ENCODE data around the gene SMPD2.

SMPD2 gene

GRCh38 chr6:109472132-109472995 is 31.8 kb downstream of the SMPD2 start:
- Mint-ChIP-seq H3K36me3 (ENCODE audit: insufficient read depth) (peaks cover 75% of the 10 kb centered on the region), H3K9me3 (no peaks in the 10 kb centered on the region), H3K27ac (ENCODE audit: low read depth) (no peak overlapping the region), H3K27me3 (no peaks in the 10 kb centered on the region), H3K4me3 (no peak overlapping the region), H3K4me1 (peaks cover 72% of the 10 kb centered on the region)
- DNase-seq (ENCODE audit: low spot score in 2 of 2) (no peak), ATAC-seq (replicated peaks; ENCODE audit: extremely low read depth, poor library complexity, severe bottlenecking) (no peak)

- Mint-ChIP-seq H3K9me3 (no peaks in the 10 kb centered on the region), H3K4me1 (peaks cover 72% of the 10 kb centered on the region), H3K27ac (ENCODE audit: low read depth) (no peak overlapping the region), H3K36me3 (ENCODE audit: insufficient read depth) (peaks cover 71% of the 10 kb centered on the region), H3K4me3 (no peak overlapping the region), H3K27me3 (no peaks in the 10 kb centered on the region)
- no peak for DNase-seq (ENCODE audit: low spot score in 2 of 2)
- no peak for ATAC-seq (replicated peaks; ENCODE audit: extremely low read depth, poor library complexity, severe bottlenecking)
These were observed 32.6 kb downstream of the SMPD2 start for GRCh38 chr6:109473120-109473519.

DNA sequence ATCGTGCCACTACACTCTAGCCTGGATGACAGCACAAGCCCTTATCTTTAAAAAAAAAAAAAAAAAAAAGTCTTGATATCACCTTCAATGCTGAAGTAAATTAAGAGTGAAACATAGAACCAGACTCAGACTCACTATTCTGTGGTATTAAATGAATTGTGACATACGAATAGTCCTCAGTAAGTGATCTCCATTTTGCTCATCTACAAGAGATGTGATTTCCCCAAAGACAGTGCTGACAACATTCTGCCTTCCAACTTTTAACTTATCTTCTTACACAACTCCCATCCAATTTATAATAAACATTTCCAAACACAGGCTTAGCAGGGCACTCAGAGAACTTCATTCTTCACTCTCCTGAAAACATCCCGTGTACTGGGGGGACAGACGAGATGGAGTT is 34.5 kb downstream of the SMPD2 start:
- DNase-seq (ENCODE audit: low spot score in 2 of 2) (no peak), ATAC-seq (replicated peaks; ENCODE audit: extremely low read depth, poor library complexity, severe bottlenecking) (no peak)
- H3K27ac Mint-ChIP-seq (ENCODE audit: low read depth) = no peak overlapping the region
- peaks cover 68% of the 10 kb centered on the region for H3K36me3 Mint-ChIP-seq (ENCODE audit: insufficient read depth)
- H3K4me1 Mint-ChIP-seq = peaks cover 74% of the 10 kb centered on the region
- no peak overlapping the region for H3K4me3 Mint-ChIP-seq
- H3K27me3 Mint-ChIP-seq = no peaks in the 10 kb centered on the region
- H3K9me3 Mint-ChIP-seq = no peaks in the 10 kb centered on the region

GRCh38 chr6:109475625-109476024 is 35.1 kb downstream of the SMPD2 start:
- no peaks in the 10 kb centered on the region for H3K27me3 Mint-ChIP-seq
- ATAC-seq (replicated peaks; ENCODE audit: extremely low read depth, poor library complexity, severe bottlenecking) (no peak), DNase-seq (ENCODE audit: low spot score in 2 of 2) (no peak)
- H3K36me3 Mint-ChIP-seq (ENCODE audit: insufficient read depth) = peaks cover 66% of the 10 kb centered on the region
- no peaks in the 10 kb centered on the region for H3K9me3 Mint-ChIP-seq
- H3K27ac Mint-ChIP-seq (ENCODE audit: low read depth) = no peak overlapping the region
- no peak overlapping the region for H3K4me3 Mint-ChIP-seq
- H3K4me1 Mint-ChIP-seq = peaks cover 76% of the 10 kb centered on the region

DNA sequence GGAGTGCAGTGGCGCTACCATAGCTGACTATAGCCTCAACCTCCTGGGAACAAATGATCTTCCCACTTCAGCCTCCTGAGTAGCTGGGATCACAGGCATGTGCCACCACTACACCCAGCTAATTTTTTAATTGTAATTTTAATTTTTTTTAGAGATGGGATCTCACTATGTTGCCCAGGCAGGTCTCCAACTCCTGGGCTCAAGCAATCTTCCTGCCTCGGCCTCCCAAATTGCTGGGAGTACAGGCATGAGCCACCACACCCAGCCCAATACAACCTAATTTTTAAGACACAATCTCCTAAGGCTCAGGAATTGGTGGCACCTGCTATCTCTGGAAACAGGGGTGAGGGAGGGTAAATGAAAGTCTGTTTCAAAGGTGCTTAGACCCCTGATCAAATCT is 36.7 kb downstream of the SMPD2 start:
- no peak for ATAC-seq (replicated peaks; ENCODE audit: extremely low read depth, poor library complexity, severe bottlenecking)
- peaks cover 76% of the 10 kb centered on the region for H3K4me1 Mint-ChIP-seq
- no peak for DNase-seq (ENCODE audit: low spot score in 2 of 2)
- H3K27me3 Mint-ChIP-seq = no peaks in the 10 kb centered on the region
- peak overlapping the region; percentile 56 for H3K27ac Mint-ChIP-seq (ENCODE audit: low read depth)
- H3K9me3 Mint-ChIP-seq = no peaks in the 10 kb centered on the region
- peaks cover 59% of the 10 kb centered on the region for H3K36me3 Mint-ChIP-seq (ENCODE audit: insufficient read depth)
- peak overlapping the region; percentile 92 for H3K4me3 Mint-ChIP-seq

- ATAC-seq (replicated peaks; ENCODE audit: extremely low read depth, poor library complexity, severe bottlenecking) = no peak
- Mint-ChIP-seq H3K36me3 (ENCODE audit: insufficient read depth) (peaks cover 58% of the 10 kb centered on the region), H3K27ac (ENCODE audit: low read depth) (peak overlapping the region; percentile 56)
These were observed 37.2 kb downstream of the SMPD2 start for GRCh38 chr6:109477725-109478124.

DNA sequence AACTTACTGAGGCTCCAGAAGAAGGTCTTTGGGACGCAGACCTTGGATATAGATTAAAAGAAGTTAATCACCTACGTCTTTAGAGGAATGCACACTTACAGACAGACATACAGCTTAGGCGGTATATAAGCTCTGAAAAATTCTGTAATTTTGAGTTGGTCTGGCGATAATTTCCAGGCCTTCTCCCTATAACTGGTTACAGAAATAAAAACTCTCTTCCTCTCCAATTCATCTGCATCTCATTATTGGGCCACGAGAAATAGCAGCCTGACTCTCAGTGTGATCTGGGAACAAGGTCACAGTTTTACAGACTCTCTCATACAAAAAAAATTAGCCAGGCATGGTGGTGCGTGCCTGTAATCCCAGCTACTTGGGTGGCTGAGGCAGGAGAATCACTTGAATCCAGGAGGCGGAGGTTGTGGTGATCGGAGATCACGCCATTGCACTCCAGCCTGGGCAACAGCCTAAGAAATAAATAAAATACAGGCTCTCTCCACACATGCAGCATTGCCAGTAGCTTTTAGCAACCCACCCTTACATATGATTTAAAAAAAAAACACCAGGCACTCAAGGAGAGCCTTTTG is 37.8 kb downstream of the SMPD2 start:
- peaks cover 54% of the 10 kb centered on the region for H3K36me3 Mint-ChIP-seq (ENCODE audit: insufficient read depth)
- no peaks in the 10 kb centered on the region for H3K27me3 Mint-ChIP-seq
- ATAC-seq (replicated peaks; ENCODE audit: extremely low read depth, poor library complexity, severe bottlenecking) (no peak), DNase-seq (ENCODE audit: low spot score in 2 of 2) (no peak)
- peak overlapping the region; percentile 81 for H3K27ac Mint-ChIP-seq (ENCODE audit: low read depth)
- no peaks in the 10 kb centered on the region for H3K9me3 Mint-ChIP-seq
- peak overlapping the region; percentile 92 for H3K4me3 Mint-ChIP-seq
- peaks cover 70% of the 10 kb centered on the region for H3K4me1 Mint-ChIP-seq

More at GRCh38 chr6:109477725-109478124, 37.2 kb downstream of the SMPD2 start:
- Mint-ChIP-seq H3K4me3 (peak overlapping the region; percentile 92), H3K27me3 (no peaks in the 10 kb centered on the region), H3K9me3 (no peaks in the 10 kb centered on the region), H3K4me1 (peaks cover 76% of the 10 kb centered on the region)
- DNase-seq (ENCODE audit: low spot score in 2 of 2) = no peak

DNA sequence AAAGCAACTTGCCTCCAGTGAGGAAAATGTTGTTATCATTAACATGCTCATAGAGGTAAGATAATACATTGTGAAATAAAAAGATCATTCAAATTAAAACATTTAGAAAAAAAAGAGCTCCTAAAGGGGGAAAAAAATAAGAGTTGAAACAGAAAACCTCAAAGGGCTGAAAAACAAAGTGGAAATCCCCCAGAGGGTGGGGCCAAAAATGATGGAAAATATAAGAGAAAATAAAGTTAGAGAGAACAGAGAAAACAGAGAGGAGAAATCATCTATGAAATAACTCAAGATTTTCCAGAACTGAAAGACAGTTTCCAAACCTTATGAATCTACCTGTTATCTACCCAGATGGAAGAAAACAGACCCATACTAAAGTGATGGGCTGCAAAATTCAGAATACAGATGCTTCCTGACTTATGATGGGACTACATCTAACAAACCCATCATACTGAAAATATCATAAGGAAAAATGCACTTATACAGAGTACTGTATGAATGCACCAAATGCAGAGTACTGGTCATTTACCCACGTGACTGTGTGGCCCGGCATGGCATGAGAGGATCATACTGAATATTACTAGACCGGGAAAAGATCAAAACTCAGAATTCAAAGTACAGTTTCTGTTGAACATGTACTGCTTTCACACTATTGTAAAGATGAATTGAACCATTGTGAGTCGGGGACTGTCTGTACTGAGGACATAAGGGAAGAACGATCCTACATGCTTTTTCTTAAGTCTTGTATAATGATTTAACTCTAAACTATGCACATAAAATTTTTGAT is 38.5 kb downstream of the SMPD2 start:
- no peak for ATAC-seq (replicated peaks; ENCODE audit: extremely low read depth, poor library complexity, severe bottlenecking)
- Mint-ChIP-seq H3K36me3 (ENCODE audit: insufficient read depth) (peaks cover 48% of the 10 kb centered on the region), H3K4me3 (peak overlapping the region; percentile 92), H3K4me1 (peaks cover 72% of the 10 kb centered on the region), H3K27ac (ENCODE audit: low read depth) (peak overlapping the region; percentile 81), H3K27me3 (no peaks in the 10 kb centered on the region), H3K9me3 (no peaks in the 10 kb centered on the region)
- no peak for DNase-seq (ENCODE audit: low spot score in 2 of 2)

DNA sequence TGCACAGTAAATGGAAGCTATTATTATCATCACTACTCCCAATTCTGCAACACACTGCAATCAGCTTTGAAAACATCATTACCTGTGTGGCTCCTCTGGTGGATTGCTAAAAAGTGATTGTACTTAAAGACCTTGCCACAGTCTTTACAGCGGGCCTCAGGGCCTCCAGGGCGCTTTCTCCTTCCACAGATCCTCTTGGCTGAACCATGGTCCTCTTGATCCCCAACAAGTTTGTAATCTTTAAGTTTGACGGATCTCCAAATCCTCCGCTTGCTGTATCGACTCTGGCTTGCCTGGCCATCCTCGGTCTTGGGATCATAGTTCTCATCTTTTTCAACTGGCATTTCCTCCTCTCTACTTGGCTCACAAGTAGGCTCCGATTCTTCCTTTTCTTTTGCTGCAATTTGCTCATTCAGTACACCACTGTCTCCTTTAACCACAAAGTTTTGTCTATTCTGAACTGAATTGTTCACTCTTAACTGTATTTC is 40.5 kb downstream of the SMPD2 start:
- Mint-ChIP-seq H3K27me3 (no peaks in the 10 kb centered on the region), H3K9me3 (no peaks in the 10 kb centered on the region), H3K36me3 (ENCODE audit: insufficient read depth) (peaks cover 31% of the 10 kb centered on the region), H3K4me3 (peak overlapping the region; percentile 92), H3K4me1 (peaks cover 63% of the 10 kb centered on the region), H3K27ac (ENCODE audit: low read depth) (no peak overlapping the region)
- no peak for DNase-seq (ENCODE audit: low spot score in 2 of 2)
- no peak for ATAC-seq (replicated peaks; ENCODE audit: extremely low read depth, poor library complexity, severe bottlenecking)

DNA sequence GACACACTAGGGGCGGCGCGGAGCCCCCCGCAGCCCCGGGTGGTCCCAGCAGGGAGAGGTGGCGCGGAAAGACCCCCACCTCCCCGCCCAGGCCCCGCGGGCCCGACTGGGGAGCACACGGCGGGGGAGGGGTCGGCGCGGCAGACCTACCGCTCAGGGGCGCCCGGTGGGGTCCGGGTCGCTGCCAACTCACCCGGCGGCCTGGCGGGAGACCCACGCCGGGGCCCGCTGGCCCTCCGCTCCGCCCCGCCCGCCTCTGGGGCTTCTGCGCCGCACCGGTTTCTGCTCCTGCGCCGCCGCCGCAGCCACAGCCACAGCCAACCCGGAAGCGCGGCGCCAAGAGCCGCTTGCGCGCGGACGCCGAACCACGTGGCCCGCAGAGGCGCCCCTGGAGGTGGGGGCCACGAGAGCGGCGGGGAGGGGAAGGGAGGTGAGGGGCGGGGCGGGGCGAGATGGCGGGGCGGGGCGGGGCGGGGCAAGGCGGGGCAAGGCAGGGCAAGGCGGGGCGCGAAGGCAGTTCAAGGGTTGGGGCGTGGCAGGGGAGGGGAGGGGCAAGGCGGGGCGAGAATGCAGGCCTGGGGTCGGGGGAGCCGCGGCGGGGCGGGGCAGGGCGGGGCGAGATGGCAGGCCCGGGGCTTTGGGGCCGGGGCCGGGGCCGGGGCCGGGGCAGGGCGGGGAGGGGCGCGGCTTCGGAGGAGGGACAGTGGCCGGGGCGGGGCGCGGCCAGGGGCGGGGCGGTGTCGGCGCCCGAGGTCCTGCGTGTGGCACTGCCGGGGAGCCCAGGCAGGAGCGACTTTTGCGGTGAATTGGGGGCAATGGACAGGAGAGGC is 42.6 kb downstream of the SMPD2 start, which contains the start of gene ZBTB24:
TSS of gene ZBTB24 (minus strand) at position 315 of the 830 bp plus-strand sequence. CDS start 1,193 bp downstream, outside the sequence.
- no peaks in the 10 kb centered on the region for H3K9me3 Mint-ChIP-seq
- H3K4me1 Mint-ChIP-seq = peaks cover 53% of the 10 kb centered on the region
- peak within 1 kb of the TSS; percentile 76 for H3K27ac Mint-ChIP-seq (ENCODE audit: low read depth)
- H3K36me3 Mint-ChIP-seq (ENCODE audit: insufficient read depth) = peaks cover 20% of the 10 kb centered on the region
- no peaks in the 10 kb centered on the region for H3K27me3 Mint-ChIP-seq
- DNase-seq (ENCODE audit: low spot score in 2 of 2) (peak; percentile 69 to 81), ATAC-seq (replicated peaks; ENCODE audit: extremely low read depth, poor library complexity, severe bottlenecking) (peak; percentile 88)
- peak within 1 kb of the TSS; percentile 92 for H3K4me3 Mint-ChIP-seq

DNA sequence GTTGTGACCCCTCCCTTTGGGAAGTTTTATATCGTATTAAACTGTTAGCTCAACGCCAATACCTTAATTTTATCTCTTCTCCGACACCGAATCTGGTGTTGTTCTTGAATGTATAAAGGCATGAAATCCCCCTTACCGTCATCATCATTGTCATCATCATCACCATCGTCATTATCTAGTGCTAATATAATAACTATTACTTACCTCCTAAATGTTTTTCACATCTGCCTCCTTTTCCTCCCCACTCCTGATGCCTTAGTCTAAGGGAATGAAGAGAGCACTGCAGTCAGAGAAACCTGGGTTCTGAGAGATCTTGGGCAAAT is 43.2 kb downstream of the SMPD2 start:
- Mint-ChIP-seq H3K9me3 (no peaks in the 10 kb centered on the region), H3K27me3 (no peaks in the 10 kb centered on the region), H3K27ac (ENCODE audit: low read depth) (peak overlapping the region; percentile 23), H3K4me3 (peak overlapping the region; percentile 92), H3K36me3 (ENCODE audit: insufficient read depth) (peaks cover 20% of the 10 kb centered on the region), H3K4me1 (peaks cover 47% of the 10 kb centered on the region)
- no peak for DNase-seq (ENCODE audit: low spot score in 2 of 2)
- peak; percentile 26 for ATAC-seq (replicated peaks; ENCODE audit: extremely low read depth, poor library complexity, severe bottlenecking)

GRCh38 chr6:109484122-109484521 is 43.6 kb downstream of the SMPD2 start:
- no peaks in the 10 kb centered on the region for H3K9me3 Mint-ChIP-seq
- H3K4me3 Mint-ChIP-seq = peak overlapping the region; percentile 92
- no peaks in the 10 kb centered on the region for H3K27me3 Mint-ChIP-seq
- no peak for ATAC-seq (replicated peaks; ENCODE audit: extremely low read depth, poor library complexity, severe bottlenecking)
- peaks cover 18% of the 10 kb centered on the region for H3K36me3 Mint-ChIP-seq (ENCODE audit: insufficient read depth)
- peaks cover 42% of the 10 kb centered on the region for H3K4me1 Mint-ChIP-seq
- peak overlapping the region; percentile 23 for H3K27ac Mint-ChIP-seq (ENCODE audit: low read depth)
- DNase-seq (ENCODE audit: low spot score in 2 of 2) = no peak
